Stimulated activated CD4-positive, alpha-beta T cell treated with anti-CD3 and anti-CD28 coated beads, Interleukin-1b, Interleukin-23, amount 100 ng/mL, for 1 hour (primary cell): ENCODE data around the gene SPAG6.

Experiments used
- DNase-seq, 2 donors: peaks; one replicate each; pipeline ENCODE4 v3.0.0-alpha.2; 2020; ENCODE audit warnings: low read depth in 2 of 2

Gene SPAG6

DNA sequence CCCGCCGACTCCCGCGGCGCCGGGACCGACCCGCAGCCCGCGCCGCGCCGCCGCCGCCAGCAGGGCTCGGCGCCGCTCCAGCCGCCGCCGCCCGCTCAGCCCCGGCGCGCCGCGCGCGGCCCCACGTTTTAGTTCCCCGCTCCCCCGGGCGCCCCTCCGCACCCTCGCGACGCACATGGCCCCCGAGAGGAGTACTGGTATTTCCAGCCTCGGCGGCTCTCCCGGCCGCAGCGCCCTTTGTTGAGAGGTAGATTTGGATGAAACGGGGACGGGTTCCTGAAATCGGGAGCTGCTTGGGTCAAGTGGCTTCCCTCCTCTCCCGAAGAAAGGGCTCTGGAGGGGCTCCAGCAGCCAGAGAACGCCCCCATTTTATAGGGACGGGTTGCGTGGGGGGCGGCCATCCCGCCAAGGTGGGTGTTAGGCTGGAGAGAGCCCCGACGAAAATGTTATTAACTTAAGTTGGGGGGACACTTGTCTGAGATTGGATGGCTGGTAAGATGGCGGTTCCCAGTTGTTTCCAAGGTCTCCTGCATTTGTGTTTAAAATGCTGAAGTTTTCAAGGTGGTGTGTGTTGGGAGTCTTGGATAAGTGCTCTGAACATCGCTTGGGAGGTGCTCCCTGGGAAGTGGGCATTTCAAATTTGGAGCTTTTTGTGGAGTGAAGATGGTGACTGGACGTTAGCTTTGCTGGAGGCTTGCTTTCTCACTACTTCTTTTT, 23.2 kb upstream of the SPAG6 start:
- DNase-seq: no peak

DNA sequence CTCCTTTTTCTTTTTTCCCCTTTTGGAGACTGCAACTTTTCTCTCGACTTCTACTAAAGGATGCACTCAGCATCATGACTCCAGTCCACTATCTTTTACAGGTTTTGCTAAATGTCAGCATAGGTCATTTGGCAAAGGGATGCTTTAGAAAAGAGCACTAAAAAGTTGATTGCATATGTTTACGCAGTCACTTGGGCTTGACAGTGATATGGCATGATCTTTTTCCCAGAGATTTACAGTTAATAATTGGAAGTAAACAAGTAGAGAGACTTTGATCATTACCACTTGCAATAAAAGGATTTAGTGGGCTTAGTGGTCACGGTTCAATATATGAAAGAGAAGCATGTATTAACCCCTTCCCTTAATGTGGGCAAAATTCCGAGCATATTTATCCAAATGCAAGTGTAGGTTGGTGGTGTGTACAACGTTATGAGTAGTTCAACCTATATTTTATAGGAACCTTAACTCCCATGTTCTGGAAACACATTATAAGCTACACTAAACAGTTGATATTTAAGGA, 22.6 kb upstream of the SPAG6 start:
- DNase-seq: no peak

GRCh38 chr10:22323538-22324305, 21.6 kb upstream of the SPAG6 start:
- no peak for DNase-seq

GRCh38 chr10:22324413-22324812, 20.9 kb upstream of the SPAG6 start:
- DNase-seq: no peak

DNA sequence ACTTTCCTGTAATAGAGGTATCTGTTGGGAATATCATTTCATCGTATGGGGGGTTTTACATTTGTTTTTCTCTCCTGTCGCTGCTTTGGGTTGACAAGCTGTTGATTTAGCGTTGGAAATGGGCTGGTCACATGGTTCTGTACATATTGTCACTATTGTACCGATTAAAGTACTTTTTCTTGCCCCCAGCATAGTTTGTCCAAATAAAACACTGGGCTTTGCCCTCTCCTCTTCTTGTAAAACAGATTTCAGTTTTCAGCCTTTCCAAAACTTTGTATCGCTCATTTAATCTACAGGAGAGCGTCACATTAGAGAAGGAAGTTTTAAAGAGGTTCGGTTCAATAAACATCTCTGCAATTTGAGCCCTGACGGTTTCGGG, 20.4 kb upstream of the SPAG6 start:
- DNase-seq: no peak

DNA sequence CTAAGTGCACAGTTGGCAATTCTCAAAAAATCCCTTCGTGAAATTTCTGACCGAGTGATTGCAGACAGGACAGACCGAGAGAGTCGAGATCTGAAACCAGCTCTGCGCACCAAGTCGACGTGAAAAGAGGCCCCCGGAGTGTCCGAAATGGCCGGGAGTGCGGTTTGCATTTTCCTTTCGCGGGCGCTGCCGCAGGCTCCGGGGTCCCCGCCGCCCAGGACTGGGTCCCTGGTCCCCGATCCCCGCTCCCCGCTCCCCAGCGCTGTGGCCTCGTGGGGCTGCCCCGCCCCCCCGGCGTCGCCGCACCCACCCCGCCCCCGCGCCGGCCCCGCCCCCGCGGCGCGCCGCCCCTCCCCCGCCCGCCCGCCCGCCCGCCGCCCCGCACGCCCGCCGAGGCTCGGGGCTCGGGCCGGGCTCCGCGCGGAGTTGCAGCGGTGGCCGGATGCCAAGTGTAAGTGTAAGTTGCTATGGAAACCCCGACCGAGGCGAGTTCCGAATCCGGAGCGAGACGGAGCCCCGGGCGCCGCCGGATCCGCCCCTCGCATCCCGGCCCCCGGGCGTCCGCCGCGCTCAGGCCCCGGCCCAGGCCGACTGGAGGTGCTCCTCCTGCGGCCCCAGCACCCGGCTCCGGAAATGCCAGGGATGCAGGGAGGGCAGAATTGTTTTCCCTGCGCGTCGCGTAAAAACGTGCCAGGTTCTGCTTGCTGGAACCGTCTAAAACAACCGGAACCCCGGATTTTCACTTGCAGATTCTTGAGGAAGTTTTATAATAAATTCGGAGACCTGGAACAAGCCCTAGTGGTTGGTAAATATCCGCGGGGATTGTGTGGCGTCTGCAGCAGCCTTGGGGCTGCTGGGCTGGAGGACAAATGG, 19.8 kb upstream of the SPAG6 start:
- DNase-seq: no peak

- no peak for DNase-seq
These were observed 19.1 kb upstream of the SPAG6 start for GRCh38 chr10:22326145-22326702.

DNA sequence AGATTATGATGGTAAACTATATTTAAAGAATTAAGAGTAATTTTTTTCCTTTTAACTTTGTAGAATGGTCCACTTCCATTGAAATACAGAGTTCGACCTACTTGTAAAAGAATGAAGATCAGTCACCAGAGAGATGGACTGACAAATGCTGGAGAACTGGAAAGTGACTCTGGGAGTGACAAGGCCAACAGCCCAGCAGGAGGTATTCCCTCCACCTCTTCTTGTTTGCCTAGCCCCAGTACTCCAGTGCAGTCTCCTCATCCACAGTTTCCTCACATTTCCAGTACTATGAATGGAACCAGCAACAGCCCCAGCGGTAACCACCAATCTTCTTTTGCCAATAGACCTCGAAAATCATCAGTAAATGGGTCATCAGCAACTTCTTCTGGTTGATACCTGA, 16.1 kb upstream of the SPAG6 start:
- DNase-seq: no peak

GRCh38 chr10:22332116-22332692, 13.1 kb upstream of the SPAG6 start:
- DNase-seq: no peak

- DNase-seq: no peak
These were observed 11.9 kb upstream of the SPAG6 start for GRCh38 chr10:22333167-22333974.

GRCh38 chr10:22333975-22334282, 11.4 kb upstream of the SPAG6 start:
- no peak for DNase-seq

DNA sequence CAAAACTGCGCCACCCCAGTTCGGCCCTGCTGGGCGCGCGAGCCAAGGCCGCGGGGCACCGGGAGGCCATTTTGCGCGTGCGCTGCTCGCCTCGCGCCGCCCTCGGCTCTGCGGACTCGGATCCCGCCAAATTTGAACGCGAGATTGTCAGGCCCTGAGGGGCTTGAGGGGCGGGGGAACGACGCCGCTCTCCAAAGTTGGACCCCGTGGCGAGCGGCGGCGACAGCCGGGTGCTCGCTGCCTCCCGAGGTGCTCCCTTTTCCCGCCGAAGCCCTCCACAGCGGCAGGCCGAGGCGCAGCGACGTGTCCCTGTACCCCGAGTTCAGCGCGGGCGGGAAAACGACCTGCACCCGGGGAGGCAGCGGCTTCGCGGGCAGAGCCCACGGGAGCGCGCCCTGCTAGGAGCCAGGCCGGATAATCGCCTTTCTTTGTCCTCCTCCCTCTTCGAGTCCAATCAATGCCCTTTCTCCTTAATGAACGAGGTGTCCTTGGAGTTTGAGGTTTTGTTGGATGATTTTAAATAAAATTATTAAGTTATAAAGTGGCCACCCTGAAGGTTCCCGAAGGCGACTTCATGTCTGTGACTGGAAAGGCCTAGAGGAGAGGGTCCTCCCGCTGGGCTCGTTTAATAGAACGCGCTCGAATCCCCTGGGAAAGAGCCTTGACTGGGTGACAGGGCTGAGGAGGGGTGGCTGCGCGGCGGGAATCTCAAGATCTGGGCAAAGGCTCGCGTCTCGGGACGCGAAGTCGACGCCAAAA, 10.7 kb upstream of the SPAG6 start:
- DNase-seq: no peak

DNA sequence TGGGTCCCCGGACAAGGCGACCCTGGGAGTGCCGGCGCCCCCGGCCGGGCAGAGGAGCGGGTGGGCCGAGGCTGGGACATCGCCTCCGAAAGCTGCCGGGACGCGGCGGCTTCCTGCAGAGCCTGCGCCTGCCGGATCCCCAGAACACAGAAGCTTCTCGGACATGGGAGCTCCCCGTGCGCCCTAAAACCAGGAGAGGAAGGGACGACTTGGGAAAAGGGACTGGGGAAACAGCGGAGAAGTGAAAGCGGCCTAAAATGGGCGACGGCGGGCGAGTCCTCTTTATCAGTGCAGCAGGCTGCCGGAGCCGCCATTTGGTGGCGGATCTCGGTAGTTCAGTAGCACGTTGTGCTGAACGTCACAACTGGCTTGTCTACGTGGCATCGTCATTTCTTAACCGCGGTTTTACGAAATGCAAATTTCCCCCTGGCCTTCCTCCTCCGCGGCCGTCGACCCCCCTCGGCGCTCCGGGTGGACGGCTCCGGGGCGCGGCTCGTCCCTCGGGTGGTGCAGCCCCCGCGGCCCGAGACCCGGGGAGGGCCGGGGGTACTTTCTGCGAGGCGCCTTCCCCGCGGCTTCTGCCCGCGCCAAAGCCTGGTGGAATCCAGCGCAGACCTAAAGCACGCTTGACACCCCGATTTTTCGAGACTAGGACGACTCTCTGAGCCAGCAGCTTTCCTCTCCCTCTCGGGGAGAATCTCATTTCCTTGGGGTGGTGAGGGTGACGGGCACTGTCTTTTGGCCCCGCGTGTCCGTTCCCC, 9.9 kb upstream of the SPAG6 start:
- no peak for DNase-seq

DNA sequence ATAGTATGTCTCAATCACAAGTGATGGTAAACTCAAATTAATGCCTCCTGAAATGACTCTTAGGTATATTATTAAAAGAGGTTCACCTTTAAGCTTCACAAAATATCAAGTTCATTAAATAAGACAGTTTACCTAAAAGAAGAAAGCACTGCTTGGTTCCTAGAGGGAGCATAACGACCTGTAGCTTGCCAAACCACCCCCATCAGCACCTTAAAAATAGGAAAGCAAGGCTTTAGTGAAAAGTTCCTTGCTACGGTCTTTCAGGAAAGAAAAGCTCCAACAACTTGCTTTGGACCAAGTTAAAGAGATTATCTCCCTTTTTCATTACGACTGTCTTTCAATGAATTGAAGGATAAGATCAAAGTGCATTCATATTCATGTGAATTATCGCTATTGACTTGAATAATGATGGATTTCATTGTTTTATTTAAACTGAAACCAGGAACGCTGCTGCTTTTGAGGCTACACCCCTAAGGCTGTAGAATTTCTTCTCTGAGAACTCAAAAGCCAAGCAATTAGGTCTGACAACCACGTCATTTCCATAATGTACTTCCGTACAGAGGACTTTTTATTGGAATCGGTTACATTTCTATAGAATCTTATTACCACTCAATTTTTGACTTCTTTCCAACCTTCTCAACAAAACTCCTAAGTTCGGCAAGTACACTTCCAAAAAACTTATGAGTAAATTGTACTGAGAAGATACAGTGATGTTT, 7.0 kb upstream of the SPAG6 start:
- DNase-seq: no peak

DNA sequence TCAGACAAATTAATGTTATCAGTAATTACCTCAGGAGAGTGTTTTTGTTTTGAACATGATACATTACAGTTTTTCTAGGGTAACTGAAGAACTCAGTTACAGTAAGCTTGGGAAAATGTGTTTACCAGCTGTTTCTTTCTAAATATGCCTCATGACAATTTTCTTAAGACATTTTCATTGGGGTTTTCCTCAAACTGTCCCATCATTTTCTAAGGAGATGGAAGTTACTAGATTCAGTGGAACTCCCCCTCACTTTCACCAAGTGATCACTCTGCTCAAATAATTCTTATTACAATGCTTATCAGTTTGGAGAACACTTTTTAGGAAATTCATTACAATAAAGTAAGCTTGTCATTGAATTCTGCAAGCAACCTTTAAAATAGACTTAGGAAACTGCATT, 6.4 kb upstream of the SPAG6 start:
- no peak for DNase-seq

GRCh38 chr10:22339761-22340328, 5.5 kb upstream of the SPAG6 start:
- no peak for DNase-seq

- no peak for DNase-seq
These were observed 4.7 kb upstream of the SPAG6 start for GRCh38 chr10:22340329-22341189.
